SH-SY5Y (cell line): ENCODE data around the gene PPIL6.

Source experiments
- GATA2 ChIP-seq: IDR thresholded peaks from 2 replicates; pipeline ENCODE4 v1.6.1; 2011; ENCODE audit warnings: mild to moderate bottlenecking, low read depth, low read length
- GATA3 ChIP-seq: IDR thresholded peaks from 2 replicates; pipeline ENCODE4 v1.6.1; 2011; ENCODE audit warnings: low read depth, mild to moderate bottlenecking, low read length, moderate library complexity

DNA sequence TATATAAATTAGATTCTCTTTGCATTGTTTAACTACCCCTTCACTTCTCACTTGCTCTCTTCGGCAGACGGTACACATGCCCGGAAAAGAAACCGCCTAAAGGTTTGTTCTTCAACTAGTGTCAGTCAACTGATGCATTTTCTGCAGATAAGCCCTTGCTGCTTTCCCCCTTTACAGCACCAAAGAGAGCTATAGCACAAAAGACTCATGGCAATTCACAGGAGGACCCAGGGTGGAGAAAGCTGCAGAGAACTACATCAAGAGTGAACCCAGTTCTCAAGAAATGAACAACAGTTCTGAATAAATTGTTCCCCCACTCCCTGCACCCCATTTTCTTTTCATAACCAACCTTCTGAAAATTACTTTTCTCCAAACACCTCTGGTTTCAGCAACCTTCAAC, 67.1 kb downstream of the PPIL6 start:
- TF ChIP-seq GATA2 (no peak), GATA3 (no peak)
